Activated T-cell treated with anti-CD3 and anti-CD28 coated beads for 48 hours (primary cell): ENCODE results near the gene RBFOX2.
"Not testable (repeated sequence)": the region's sequence is repeated elsewhere in the genome, so short reads cannot be mapped to it uniquely, and the experiment has no call there.

Experiments
- DNase-seq: peaks from one replicate; pipeline ENCODE4 v3.0.0-alpha.2; 2020; ENCODE audit warnings: low read depth

Gene RBFOX2

GRCh38 chr22:36039125-36039524 is 10.5 kb upstream of the RBFOX2 start:
- no peak for DNase-seq

- DNase-seq = no peak
Observed at GRCh38 chr22:36037102-36037758, 8.6 kb upstream of the RBFOX2 start.

GRCh38 chr22:36036167-36036624 is 7.6 kb upstream of the RBFOX2 start:
- no peak for DNase-seq

GRCh38 chr22:36032611-36033010 is 4.0 kb upstream of the RBFOX2 start:
- DNase-seq = no peak

GRCh38 chr22:36029406-36029755 is 757 bp upstream of the RBFOX2 start:
- DNase-seq = no peak

GRCh38 chr22:36027935-36028645 is 534 bp downstream of the RBFOX2 start:
- no peak for DNase-seq

- no peak for DNase-seq
Observed at GRCh38 chr22:36027579-36027934, 1.1 kb downstream of the RBFOX2 start.

- DNase-seq = no peak
Observed at GRCh38 chr22:36026741-36027140, 1.9 kb downstream of the RBFOX2 start.

- DNase-seq = no peak
Observed at GRCh38 chr22:36022697-36023096, 5.9 kb downstream of the RBFOX2 start.

- DNase-seq = no peak
Observed at GRCh38 chr22:36022162-36022561, 6.5 kb downstream of the RBFOX2 start.

- DNase-seq = no peak
Observed at GRCh38 chr22:36021606-36022153, 6.9 kb downstream of the RBFOX2 start.

GRCh38 chr22:36020865-36021264 is 7.8 kb downstream of the RBFOX2 start:
- not testable (repeated sequence) for DNase-seq

- DNase-seq = no peak
Observed at GRCh38 chr22:36017651-36018091, 11.0 kb downstream of the RBFOX2 start.

GRCh38 chr22:36016684-36017083 is 11.9 kb downstream of the RBFOX2 start:
- DNase-seq = no peak

GRCh38 chr22:36015811-36016529 is 12.7 kb downstream of the RBFOX2 start:
- no peak for DNase-seq

- no peak for DNase-seq
Observed at GRCh38 chr22:36015155-36015810, 13.3 kb downstream of the RBFOX2 start.

GRCh38 chr22:36014546-36015074 is 14.0 kb downstream of the RBFOX2 start:
- DNase-seq = no peak

- DNase-seq = no peak
Observed at GRCh38 chr22:36012332-36012731, 16.3 kb downstream of the RBFOX2 start.

- DNase-seq = no peak
Observed at GRCh38 chr22:36010882-36011281, 17.7 kb downstream of the RBFOX2 start.

GRCh38 chr22:36010090-36010489 is 18.5 kb downstream of the RBFOX2 start:
- no peak for DNase-seq

- DNase-seq = no peak
Observed at GRCh38 chr22:36009085-36009484, 19.5 kb downstream of the RBFOX2 start.

GRCh38 chr22:36008565-36008964 is 20.1 kb downstream of the RBFOX2 start:
- no peak for DNase-seq
